ENCODE data around the gene YY1. TPM values are rescaled to one million over a fixed set of nuclear protein-coding genes. Genes with fewer than 3 reads are reported as not detected.
"Not testable (repeated sequence)": the region's sequence is repeated elsewhere in the genome, so short reads cannot be mapped to it uniquely, and the experiment has no call there.

The YY1 gene
- total RNA-seq: 47.7 TPM

GRCh38 chr14:100238419-100239210, at the start of gene YY1:
YY1 (plus strand) TSS chr14:100239144; CDS start chr14:100239245, 101 bp downstream.
- FAIRE-seq: no peak
- peak; percentile 98 to 99 for DNase-seq (ENCODE audit: low spot score in 2 of 2)

GRCh38 chr14:100190126-100190525, 48.8 kb upstream of the YY1 start:
- FAIRE-seq: no peak
- DNase-seq (ENCODE audit: low spot score in 2 of 2): no peak

GRCh38 chr14:100191584-100192249, 47.2 kb upstream of the YY1 start:
- DNase-seq (ENCODE audit: low spot score in 2 of 2) (no peak), FAIRE-seq (no peak)

- DNase-seq (ENCODE audit: low spot score in 2 of 2) (no peak), FAIRE-seq (no peak)
Measured at GRCh38 chr14:100192250-100192671, 46.7 kb upstream of the YY1 start.

GRCh38 chr14:100192672-100193416, 46.1 kb upstream of the YY1 start:
- DNase-seq (ENCODE audit: low spot score in 2 of 2): peak; percentile 95 to 99
- FAIRE-seq: peak; percentile 72

GRCh38 chr14:100193417-100194357, 45.3 kb upstream of the YY1 start:
- DNase-seq (ENCODE audit: low spot score in 2 of 2) (peak; percentile 50 to 62), FAIRE-seq (no peak)

GRCh38 chr14:100199240-100199860, 39.6 kb upstream of the YY1 start:
- no peak for FAIRE-seq
- DNase-seq (ENCODE audit: low spot score in 2 of 2): no peak

GRCh38 chr14:100200311-100200710, 38.6 kb upstream of the YY1 start:
- no peak for FAIRE-seq

GRCh38 chr14:100201701-100202100, 37.2 kb upstream of the YY1 start:
- DNase-seq (ENCODE audit: low spot score in 2 of 2) (no peak), FAIRE-seq (no peak)

More at GRCh38 chr14:100200311-100200710, 38.6 kb upstream of the YY1 start:
- no peak for DNase-seq (ENCODE audit: low spot score in 2 of 2)

GRCh38 chr14:100202712-100203111, 36.2 kb upstream of the YY1 start:
- DNase-seq (ENCODE audit: low spot score in 2 of 2) (no peak), FAIRE-seq (no peak)

- DNase-seq (ENCODE audit: low spot score in 2 of 2) (no peak), FAIRE-seq (no peak)
Measured at GRCh38 chr14:100203146-100203545, 35.8 kb upstream of the YY1 start.

- FAIRE-seq: no peak
Measured at GRCh38 chr14:100203962-100204834, 34.7 kb upstream of the YY1 start.

GRCh38 chr14:100204835-100205167, 34.1 kb upstream of the YY1 start:
- FAIRE-seq: not testable (repeated sequence)

More at GRCh38 chr14:100203962-100204834, 34.7 kb upstream of the YY1 start:
- no peak for DNase-seq (ENCODE audit: low spot score in 2 of 2)

GRCh38 chr14:100207588-100207987, 31.4 kb upstream of the YY1 start:
- DNase-seq (ENCODE audit: low spot score in 2 of 2); FAIRE-seq: not testable (repeated sequence)

More at GRCh38 chr14:100204835-100205167, 34.1 kb upstream of the YY1 start:
- DNase-seq (ENCODE audit: low spot score in 2 of 2): not testable (repeated sequence)

GRCh38 chr14:100208136-100208535, 30.8 kb upstream of the YY1 start:
- FAIRE-seq; DNase-seq (ENCODE audit: low spot score in 2 of 2): not testable (repeated sequence)

GRCh38 chr14:100211366-100211765, 27.6 kb upstream of the YY1 start:
- DNase-seq (ENCODE audit: low spot score in 2 of 2): no peak
- FAIRE-seq: no peak

GRCh38 chr14:100211893-100212292, 27.1 kb upstream of the YY1 start:
- no peak for DNase-seq (ENCODE audit: low spot score in 2 of 2)

More at GRCh38 chr14:100211893-100212292, 27.1 kb upstream of the YY1 start:
- no peak for FAIRE-seq

All from frontal cortex (tissue), 4 donors.